H54 (cell line): ENCODE results near the gene PARVA.

Experiments used
- DNase-seq: peaks from one replicate; pipeline ENCODE4 v3.0.0; 2011; ENCODE audit warnings: low spot score, mixed read lengths; ENCODE audit not compliant: insufficient read length
- FAIRE-seq: peaks from 3 replicates; lab custom pipeline; 2011; peaks lifted over from hg19 to GRCh38; lab: Jason Lieb, UNC
- POLR2A ChIP-seq: IDR thresholded peaks from 2 replicates; pipeline ENCODE4 v1.6.1; 2011; ENCODE audit warnings: low read depth, mild to moderate bottlenecking, low read length

The PARVA gene

GRCh38 chr11:12459865-12460444 lies 82.6 kb downstream of the PARVA start:
- TF ChIP-seq POLR2A, result no peak
- no peak for DNase-seq
- no peak for FAIRE-seq

DNA sequence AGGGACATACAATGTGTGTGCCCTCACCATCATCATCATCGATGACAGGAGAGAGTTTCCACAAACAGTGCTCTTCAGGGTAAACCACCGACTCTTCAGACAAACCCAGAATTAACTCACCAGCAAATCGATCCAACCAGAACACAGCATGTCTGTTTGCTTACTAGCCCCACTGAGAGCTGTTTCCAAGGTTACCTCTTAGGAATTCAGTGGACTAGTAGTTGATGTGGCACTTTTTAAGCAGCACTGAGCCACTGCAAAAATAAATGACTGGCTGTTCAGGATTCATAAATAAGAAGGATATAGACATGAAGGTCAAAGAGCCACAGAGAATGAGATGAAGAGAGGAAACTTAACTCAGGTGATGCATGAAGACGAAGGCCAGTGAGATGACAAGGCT lies 83.1 kb downstream of the PARVA start:
- no peak for DNase-seq
- TF ChIP-seq POLR2A, result no peak
- FAIRE-seq, result no peak

GRCh38 chr11:12461516-12461915 lies 84.1 kb downstream of the PARVA start:
- TF ChIP-seq POLR2A, result no peak
- no peak for DNase-seq
- no peak for FAIRE-seq

GRCh38 chr11:12464303-12464702 lies 86.9 kb downstream of the PARVA start:
- no peak for FAIRE-seq
- no peak for TF ChIP-seq POLR2A
- no peak for DNase-seq

DNA sequence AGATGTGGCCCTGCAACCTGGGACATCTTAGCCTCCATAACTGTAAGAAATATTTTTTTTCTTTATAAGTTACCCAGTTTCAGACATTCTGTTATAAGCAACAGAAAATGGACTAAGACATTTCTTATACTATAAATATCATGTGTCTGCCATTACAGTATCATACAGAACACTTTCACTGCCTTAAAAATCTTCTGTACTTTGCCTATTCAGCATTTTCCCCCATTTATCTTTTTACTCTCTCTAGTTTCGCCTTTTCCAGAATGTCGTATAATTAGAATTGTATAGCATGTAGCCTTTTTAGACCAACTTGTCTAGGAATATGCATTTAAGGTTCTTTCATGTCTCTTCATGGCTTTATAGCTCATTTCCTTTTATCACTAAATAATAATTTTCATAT lies 88.0 kb downstream of the PARVA start:
- FAIRE-seq (no peak), DNase-seq (no peak)
- no peak for TF ChIP-seq POLR2A

DNA sequence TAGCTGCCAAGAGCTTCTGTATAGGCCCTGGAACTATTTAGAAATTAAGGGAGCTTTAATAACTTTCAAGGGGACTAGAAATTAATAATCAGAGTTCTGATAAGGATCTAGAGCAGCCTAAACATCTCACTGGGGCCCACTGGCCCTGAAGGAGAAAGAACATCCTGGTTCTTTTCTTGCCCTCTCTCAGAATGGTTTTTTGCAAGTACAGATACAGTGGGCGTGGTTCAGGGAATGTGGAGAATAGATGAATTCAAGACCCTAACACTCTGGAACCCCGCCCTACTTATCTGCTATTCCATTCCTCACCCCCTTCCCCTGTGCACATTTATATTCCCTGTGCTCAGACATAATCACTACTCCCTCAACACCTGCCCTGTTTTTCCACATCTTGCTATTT lies 90.2 kb downstream of the PARVA start:
- TF ChIP-seq POLR2A, result no peak
- FAIRE-seq (no peak), DNase-seq (no peak)

DNA sequence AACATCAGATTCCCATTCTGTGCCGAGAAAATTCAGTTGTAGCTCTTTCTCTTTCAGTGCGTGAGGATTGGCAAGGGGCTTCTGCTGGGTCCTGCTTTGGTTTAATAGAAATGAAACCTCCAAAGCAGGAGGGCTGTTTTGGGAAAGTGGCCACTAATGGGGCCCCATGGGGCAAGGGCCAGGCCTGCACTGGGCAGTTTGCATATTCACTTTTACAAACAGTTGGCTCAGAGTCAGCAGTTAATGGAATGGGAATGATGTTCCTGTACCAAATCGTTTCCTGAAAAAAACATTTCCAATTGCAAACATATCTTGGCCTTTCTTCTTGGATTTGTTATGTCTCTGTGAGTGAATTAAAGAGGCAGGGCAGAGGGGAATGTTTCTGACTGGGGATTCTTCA lies 92.1 kb downstream of the PARVA start:
- TF ChIP-seq POLR2A, result no peak
- DNase-seq, result no peak
- no peak for FAIRE-seq

GRCh38 chr11:12470236-12470635 lies 92.9 kb downstream of the PARVA start:
- DNase-seq (no peak), FAIRE-seq (no peak)
- TF ChIP-seq POLR2A, result no peak

DNA sequence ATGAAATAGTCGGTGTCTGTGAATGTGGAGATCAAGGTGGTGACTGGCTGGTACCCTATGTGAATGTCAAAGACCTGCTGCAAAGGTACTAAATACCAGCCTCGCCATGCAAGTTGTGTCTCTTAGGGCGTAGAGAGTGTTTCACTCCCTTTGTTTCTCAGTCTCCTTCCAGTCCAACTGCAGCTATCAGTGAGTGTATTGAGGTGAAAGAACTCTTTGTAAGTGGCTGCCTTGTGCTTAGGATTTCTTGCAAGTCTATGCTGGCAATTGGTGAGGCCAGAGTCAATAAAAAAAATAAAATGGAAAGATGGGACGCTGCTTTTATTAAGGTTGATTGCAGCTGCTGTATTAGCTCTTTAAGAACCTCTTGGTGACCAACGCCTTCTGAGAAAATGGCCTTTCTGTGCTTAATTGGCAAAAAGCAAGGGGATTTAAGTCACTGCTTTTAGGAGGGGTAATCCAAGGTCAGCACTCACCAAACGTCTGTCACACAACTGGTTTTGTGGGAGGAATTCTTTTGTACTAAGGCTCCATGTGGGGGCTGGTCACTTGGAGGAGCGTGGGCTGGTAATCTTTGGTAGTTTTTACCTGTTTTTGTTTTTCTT lies 95.1 kb downstream of the PARVA start:
- DNase-seq, result no peak
- no peak for FAIRE-seq
- TF ChIP-seq POLR2A, result no peak

DNA sequence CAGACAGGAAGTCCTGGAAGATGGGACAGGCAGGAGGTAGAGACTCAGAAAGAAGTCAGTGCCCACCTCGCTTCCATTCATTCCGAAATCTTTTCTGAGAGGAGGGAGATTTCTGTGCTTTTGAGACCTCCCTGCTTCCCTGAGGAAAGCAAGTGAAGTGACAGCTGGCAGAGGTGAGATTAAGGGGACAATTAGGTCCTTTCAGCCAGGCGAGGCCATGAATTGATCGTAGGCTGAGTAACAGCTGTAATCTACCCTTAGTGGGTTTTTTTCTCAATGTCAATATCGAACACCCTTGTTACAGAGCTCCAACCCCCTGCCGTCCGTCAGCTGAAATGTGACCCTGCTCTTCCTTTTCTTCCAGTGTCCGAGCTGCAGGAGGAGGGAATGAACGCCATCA lies 96.0 kb downstream of the PARVA start:
- FAIRE-seq, result no peak
- DNase-seq, result no peak
- TF ChIP-seq POLR2A, result no peak

DNA sequence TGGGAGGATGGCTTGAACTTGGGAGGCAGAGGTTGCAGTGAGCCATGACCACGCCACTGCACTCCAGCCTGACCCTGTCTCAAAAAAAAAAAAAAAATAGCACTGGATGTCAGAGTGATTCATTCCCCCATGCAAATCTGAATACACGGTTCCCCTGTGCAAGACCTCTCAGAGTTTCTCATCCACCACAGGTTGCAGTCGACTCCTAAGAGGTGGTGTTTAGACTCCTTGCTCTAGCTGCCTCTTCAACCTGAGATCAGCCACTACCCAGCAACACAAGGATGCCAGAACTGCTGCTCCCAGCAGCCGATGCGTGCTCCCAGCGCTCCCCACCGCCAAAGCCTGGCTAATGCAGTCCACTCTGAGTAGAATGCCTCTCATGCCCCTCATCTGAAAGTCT lies 97.5 kb downstream of the PARVA start:
- FAIRE-seq, result no peak
- no peak for TF ChIP-seq POLR2A
- no peak for DNase-seq

GRCh38 chr11:12478743-12479142 lies 101.4 kb downstream of the PARVA start:
- DNase-seq (no peak), FAIRE-seq (no peak)
- TF ChIP-seq POLR2A, result no peak

DNA sequence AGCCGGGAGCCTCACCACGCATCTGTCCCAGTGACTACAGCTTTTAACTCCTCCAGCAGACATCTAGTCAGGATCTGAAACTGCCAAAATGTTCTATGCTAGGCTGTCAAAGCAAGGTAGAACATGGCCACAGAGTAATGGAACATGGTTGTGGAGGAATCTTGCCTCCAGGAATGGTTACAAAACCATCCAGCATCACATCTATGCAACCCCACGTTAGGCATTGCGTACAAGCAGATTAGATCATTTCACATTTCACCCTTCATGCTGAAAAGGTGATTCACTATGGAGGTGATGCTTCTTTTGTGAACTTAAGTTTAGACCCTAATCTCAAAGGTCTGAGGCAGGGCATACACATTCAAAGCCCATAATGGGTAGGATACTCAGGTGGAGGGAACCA lies 103.0 kb downstream of the PARVA start:
- no peak for TF ChIP-seq POLR2A
- FAIRE-seq, result no peak
- DNase-seq, result no peak

DNA sequence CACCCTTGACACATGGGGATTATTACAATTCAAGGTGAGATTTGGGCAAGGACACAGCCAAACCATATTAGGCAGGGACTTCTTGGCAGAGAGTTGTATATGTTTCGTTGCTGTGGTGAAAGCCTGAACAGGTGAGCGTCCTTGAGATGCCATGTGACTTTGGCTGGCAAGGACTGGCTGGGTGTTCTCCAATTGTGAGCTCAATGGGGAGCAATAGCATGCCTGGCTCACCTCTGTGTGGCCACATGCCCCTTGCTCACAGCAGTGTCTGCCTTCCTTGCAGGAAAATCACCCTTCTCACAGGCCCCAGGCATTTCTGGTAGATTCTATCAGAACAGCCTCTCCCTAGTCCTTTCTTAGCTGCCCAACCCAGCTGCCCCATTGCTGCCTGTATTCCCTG lies 105.5 kb downstream of the PARVA start:
- TF ChIP-seq POLR2A, result no peak
- no peak for FAIRE-seq
- DNase-seq, result no peak

DNA sequence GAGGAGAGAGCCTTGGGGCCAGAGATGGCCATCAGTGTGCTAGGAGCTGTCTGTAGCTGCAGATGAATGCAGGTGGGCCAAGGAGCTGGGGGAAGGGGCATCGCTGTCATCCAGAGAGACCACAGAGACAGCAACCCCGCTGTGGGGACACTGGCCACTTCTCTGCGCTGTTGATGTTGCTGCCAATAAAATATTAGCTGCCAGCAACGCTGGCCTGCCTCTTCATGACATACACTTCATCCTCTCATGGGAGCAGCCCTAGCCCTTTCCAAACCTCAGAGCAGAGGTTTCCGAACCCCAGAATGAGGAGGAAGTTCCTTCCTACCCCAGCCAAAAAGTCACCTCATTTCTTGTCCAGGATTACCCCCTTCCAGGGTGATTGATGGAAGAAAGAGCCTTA lies 106.2 kb downstream of the PARVA start:
- FAIRE-seq (no peak), DNase-seq (no peak)
- no peak for TF ChIP-seq POLR2A
